ENCODE data around the gene SMYD3.

The SMYD3 gene

GRCh38 chr1:246245541-246245940 lies 261.5 kb downstream of the SMYD3 start:
- no peaks in the 10 kb centered on the region for H3K9me3 ChIP-seq
- H3K4me3 ChIP-seq (ENCODE audit: low read depth, low read length), result no peak overlapping the region
- H3K4me1 ChIP-seq, result no peaks in the 10 kb centered on the region
- no peak for TF ChIP-seq CTCF (IDR thresholded peaks at IDR 0.05; ENCODE audit: low read depth, low read length)
- DNase-seq, result no peak
- H3K27me3 ChIP-seq, result no peaks in the 10 kb centered on the region
- no peaks in the 10 kb centered on the region for H3K36me3 ChIP-seq

GRCh38 chr1:246232126-246232525 lies 275.0 kb downstream of the SMYD3 start:
- TF ChIP-seq CTCF (IDR thresholded peaks at IDR 0.05; ENCODE audit: low read depth, low read length), result no peak
- no peak for DNase-seq
- Histone ChIP-seq H3K4me3 (ENCODE audit: low read depth, low read length) (no peak overlapping the region), H3K27me3 (no peaks in the 10 kb centered on the region), H3K4me1 (no peaks in the 10 kb centered on the region), H3K36me3 (no peaks in the 10 kb centered on the region), H3K9me3 (no peaks in the 10 kb centered on the region)

GRCh38 chr1:246226041-246226440 lies 281.0 kb downstream of the SMYD3 start:
- H3K27me3 ChIP-seq, result no peaks in the 10 kb centered on the region
- no peak for DNase-seq
- no peak overlapping the region for H3K4me3 ChIP-seq (ENCODE audit: low read depth, low read length)
- H3K9me3 ChIP-seq, result no peaks in the 10 kb centered on the region; the same call in 1 of the 2 replicates
- TF ChIP-seq CTCF (IDR thresholded peaks at IDR 0.05; ENCODE audit: low read depth, low read length), result no peak
- H3K4me1 ChIP-seq, result peaks cover 3% of the 10 kb centered on the region; the same call in 1 of the 2 replicates
- no peaks in the 10 kb centered on the region for H3K36me3 ChIP-seq

- no peak overlapping the region for H3K4me3 ChIP-seq (ENCODE audit: low read depth, low read length)
- DNase-seq, result no peak
- TF ChIP-seq CTCF (IDR thresholded peaks at IDR 0.05; ENCODE audit: low read depth, low read length), result no peak
- H3K4me1 ChIP-seq, result peaks cover 11% of the 10 kb centered on the region
- no peaks in the 10 kb centered on the region for H3K36me3 ChIP-seq
- no peaks in the 10 kb centered on the region for H3K27me3 ChIP-seq
- no peaks in the 10 kb centered on the region; the same call in 1 of the 2 replicates for H3K9me3 ChIP-seq
Measured at GRCh38 chr1:246221485-246222255, 285.4 kb downstream of the SMYD3 start.

- H3K9me3 ChIP-seq, result no peaks in the 10 kb centered on the region; the same call in 1 of the 2 replicates
- H3K27me3 ChIP-seq, result no peaks in the 10 kb centered on the region
- no peak for DNase-seq
- no peak for TF ChIP-seq CTCF (IDR thresholded peaks at IDR 0.05; ENCODE audit: low read depth, low read length)
- H3K36me3 ChIP-seq, result no peaks in the 10 kb centered on the region
- no peak overlapping the region for H3K4me3 ChIP-seq (ENCODE audit: low read depth, low read length)
- H3K4me1 ChIP-seq, result peaks cover 12% of the 10 kb centered on the region
Measured at GRCh38 chr1:246220495-246221065, 286.5 kb downstream of the SMYD3 start.

- DNase-seq, result peak; percentile 64
- peaks cover 21% of the 10 kb centered on the region for H3K4me1 ChIP-seq
- H3K9me3 ChIP-seq, result no peaks in the 10 kb centered on the region; the same call in 1 of the 2 replicates
- H3K27me3 ChIP-seq, result no peaks in the 10 kb centered on the region
- H3K36me3 ChIP-seq, result no peaks in the 10 kb centered on the region
- H3K4me3 ChIP-seq (ENCODE audit: low read depth, low read length), result no peak overlapping the region
- no peak for TF ChIP-seq CTCF (IDR thresholded peaks at IDR 0.05; ENCODE audit: low read depth, low read length)
Measured at GRCh38 chr1:246219508-246220030, 287.5 kb downstream of the SMYD3 start.
